Hepatocyte (in vitro differentiated cells): ENCODE data around the gene FFAR4.

Experiments used
- CTCF ChIP-seq: fragments of 200-600 bp; sonication (generic); IDR thresholded peaks from 2 replicates; pipeline ENCODE4 v1.5.1; 2016; ENCODE audit warnings: antibody characterized with exemption, mild to moderate bottlenecking; ENCODE audit not compliant: poor library complexity
- EZH2 ChIP-seq: fragments of 200-600 bp; sonication (generic); IDR thresholded peaks from 2 replicates; pipeline ENCODE4 v1.6.1; 2016; ENCODE audit warnings: antibody characterized with exemption, mild to moderate bottlenecking, borderline replicate concordance

DNA sequence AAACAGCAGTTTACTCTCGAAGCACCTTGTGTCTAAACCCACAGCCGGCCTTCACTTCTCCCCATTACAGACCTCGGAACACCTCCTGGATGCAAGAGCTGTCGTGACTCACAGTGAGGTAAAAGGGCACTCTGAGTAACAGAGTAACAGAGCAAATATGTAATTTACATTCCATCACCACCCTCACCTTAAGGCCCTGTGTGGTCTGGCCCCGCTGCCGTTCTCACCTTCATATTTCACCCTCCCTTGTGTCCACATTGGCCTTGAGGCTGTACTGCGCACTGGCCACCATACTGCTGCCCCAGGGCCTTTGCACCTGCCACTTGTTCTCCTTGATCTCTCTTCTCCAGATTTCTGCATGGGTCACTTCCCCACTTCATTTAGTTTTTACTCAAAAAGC, 12.6 kb downstream of the FFAR4 start:
- TF ChIP-seq CTCF (no peak), EZH2 (no peak)
